SK-N-SH treated with all-trans-retinoic acid at 6 μM for 48 hours (cell line): Measurements from ENCODE around the gene CXCR5.

ENCODE experiments used
- ATAC-seq: fragments of 200-7000 bp; cut with Tn5 transposase; 3 replicates; pipeline ENCODE4 v1.9.1; 2020; ENCODE audit warnings: mild to moderate bottlenecking, moderate library complexity
- ARNTL ChIP-seq: fragments of 450-650 bp; formaldehyde crosslinking; IDR thresholded peaks from 2 replicates; pipeline ENCODE4 v1.5.0; 2020; ENCODE audit warnings: low read depth, mild to moderate bottlenecking, moderate library complexity, borderline replicate concordance
- BACH2 ChIP-seq: fragments of 250-450 bp; sonication (Bioruptor Pico); IDR thresholded peaks from 2 replicates; pipeline ENCODE4 v1.9.0; 2021; ENCODE audit warnings: mild to moderate bottlenecking, borderline replicate concordance
- CSDC2 ChIP-seq: fragments of 250-450 bp; sonication (Bioruptor Pico); IDR thresholded peaks from 2 replicates; pipeline ENCODE4 v1.5.0; 2020; ENCODE audit warnings: mild to moderate bottlenecking, moderate library complexity
- GLIS3 ChIP-seq: fragments of 250-450 bp; sonication (Bioruptor Pico); IDR thresholded peaks from 2 replicates; pipeline ENCODE4 v1.5.0; 2020; ENCODE audit warnings: mild to moderate bottlenecking, moderate library complexity
- ISL1 ChIP-seq: fragments of 250-450 bp; sonication (Bioruptor Pico); IDR thresholded peaks from 2 replicates; pipeline ENCODE4 v2.1.2; 2022; ENCODE audit warnings: mild to moderate bottlenecking, moderate library complexity
- OSR1 ChIP-seq: fragments of 250-450 bp; sonication (Bioruptor Pico); IDR thresholded peaks from 2 replicates; pipeline ENCODE4 v1.8.0; 2022; ENCODE audit warnings: moderate library complexity, mild to moderate bottlenecking, inconsistent platforms
- PPARA ChIP-seq: fragments of 250-450 bp; sonication (Bioruptor Pico); IDR thresholded peaks from 2 replicates; pipeline ENCODE4 v1.5.0; 2020; ENCODE audit warnings: mild to moderate bottlenecking, borderline replicate concordance
- RARB ChIP-seq: fragments of 250-450 bp; sonication (Bioruptor Pico); IDR thresholded peaks from 2 replicates; pipeline ENCODE4 v1.8.0; 2021; ENCODE audit warnings: mild to moderate bottlenecking, moderate library complexity
- SNAI2 ChIP-seq: fragments of 250-450 bp; sonication (Bioruptor Pico); IDR thresholded peaks from 2 replicates; pipeline ENCODE4 v1.5.0; 2020; ENCODE audit warnings: mild to moderate bottlenecking, moderate library complexity
- TCF4 ChIP-seq: fragments of 250-450 bp; sonication (Bioruptor Pico); IDR thresholded peaks from 2 replicates; pipeline ENCODE4 v1.8.0; 2021; ENCODE audit warnings: mild to moderate bottlenecking, moderate library complexity, borderline replicate concordance
- TOX ChIP-seq: fragments of 250-450 bp; sonication (Bioruptor Pico); IDR thresholded peaks from 2 replicates; pipeline ENCODE4 v1.8.0; 2021; ENCODE audit warnings: mild to moderate bottlenecking, moderate library complexity, borderline replicate concordance
- ZC3H10 ChIP-seq: fragments of 250-450 bp; sonication (Bioruptor Pico); IDR thresholded peaks from 2 replicates; pipeline ENCODE4 v1.5.1; 2021; ENCODE audit warnings: mild to moderate bottlenecking, moderate library complexity
- ZFP3 ChIP-seq: fragments of 250-450 bp; sonication (Bioruptor Pico); IDR thresholded peaks from 2 replicates; pipeline ENCODE4 v1.5.0; 2020; ENCODE audit warnings: mild to moderate bottlenecking, moderate library complexity
- ZFP30 ChIP-seq: fragments of 450-650 bp; formaldehyde crosslinking; IDR thresholded peaks from 2 replicates; pipeline ENCODE4 v1.5.0; 2022; ENCODE audit warnings: mild to moderate bottlenecking, moderate library complexity
- ZNF565 ChIP-seq: fragments of 450-650 bp; formaldehyde crosslinking; conservative IDR thresholded peaks from 2 replicates; pipeline ENCODE4 v1.5.0; 2020; ENCODE audit warnings: low read depth, mild to moderate bottlenecking, moderate library complexity
- ZNF70 ChIP-seq: fragments of 450-650 bp; formaldehyde crosslinking; IDR thresholded peaks from 2 replicates; pipeline ENCODE4 v1.5.0; 2020; ENCODE audit warnings: mild to moderate bottlenecking, moderate library complexity
- ZNF8 ChIP-seq: fragments of 450-650 bp; formaldehyde crosslinking; IDR thresholded peaks from 2 replicates; pipeline ENCODE4 v1.5.0; 2020; ENCODE audit warnings: mild to moderate bottlenecking, moderate library complexity
- TF ChIP-seq, protein P1 (sequence below): fragments of 250-450 bp; sonication (Bioruptor Pico); IDR thresholded peaks from 2 replicates; pipeline ENCODE4 v1.5.1; 2021; ENCODE audit warnings: mild to moderate bottlenecking, moderate library complexity
- TF ChIP-seq, protein P2 (sequence below): fragments of 250-450 bp; sonication (Bioruptor Pico); IDR thresholded peaks from 2 replicates; pipeline ENCODE4 v1.8.0; 2021; ENCODE audit warnings: low read depth, mild to moderate bottlenecking, moderate library complexity, borderline replicate concordance
- TF ChIP-seq, protein P3 (sequence below): fragments of 250-450 bp; sonication (Bioruptor Pico); IDR thresholded peaks from 2 replicates; pipeline ENCODE4 v1.5.0; 2020; ENCODE audit warnings: mild to moderate bottlenecking, moderate library complexity

Gene CXCR5

DNA sequence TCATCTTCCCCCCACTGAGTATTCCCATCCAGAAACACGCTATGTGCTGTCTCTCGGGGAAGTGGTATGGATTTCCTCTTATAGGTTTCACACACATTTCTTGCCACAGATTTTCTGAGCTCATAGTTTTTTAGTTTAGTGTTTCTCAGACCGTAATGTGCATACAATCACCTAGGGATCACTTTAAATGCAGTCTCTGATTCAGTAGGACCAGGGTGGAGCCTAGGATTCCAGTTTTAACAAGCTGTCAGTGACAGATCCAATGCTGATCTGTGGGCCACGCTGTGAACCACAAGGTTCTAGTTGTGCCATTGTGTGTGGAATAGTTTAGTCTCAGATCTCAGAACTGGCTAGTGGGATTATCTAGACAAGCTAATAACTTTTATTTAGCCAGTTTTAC lies 23.7 kb upstream of the CXCR5 start:
- no peak for ATAC-seq
- no peak for TF ChIP-seq ISL1 (CRISPR knock-in tag)
- no peak for TF ChIP-seq CSDC2 (CRISPR knock-in tag)
- TF ChIP-seq TOX = no peak
- no peak for TF ChIP-seq PPARA (CRISPR knock-in tag)
- no peak for TF ChIP-seq ZNF70
- no peak for TF ChIP-seq ZFP3
- TF ChIP-seq, protein P1, sequence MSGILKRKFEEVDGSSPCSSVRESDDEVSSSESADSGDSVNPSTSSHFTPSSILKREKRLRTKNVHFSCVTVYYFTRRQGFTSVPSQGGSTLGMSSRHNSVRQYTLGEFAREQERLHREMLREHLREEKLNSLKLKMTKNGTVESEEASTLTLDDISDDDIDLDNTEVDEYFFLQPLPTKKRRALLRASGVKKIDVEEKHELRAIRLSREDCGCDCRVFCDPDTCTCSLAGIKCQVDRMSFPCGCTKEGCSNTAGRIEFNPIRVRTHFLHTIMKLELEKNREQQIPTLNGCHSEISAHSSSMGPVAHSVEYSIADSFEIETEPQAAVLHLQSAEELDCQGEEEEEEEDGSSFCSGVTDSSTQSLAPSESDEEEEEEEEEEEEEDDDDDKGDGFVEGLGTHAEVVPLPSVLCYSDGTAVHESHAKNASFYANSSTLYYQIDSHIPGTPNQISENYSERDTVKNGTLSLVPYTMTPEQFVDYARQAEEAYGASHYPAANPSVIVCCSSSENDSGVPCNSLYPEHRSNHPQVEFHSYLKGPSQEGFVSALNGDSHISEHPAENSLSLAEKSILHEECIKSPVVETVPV (CRISPR knock-in tag) = no peak
- TF ChIP-seq ZFP30 = no peak
- no peak for TF ChIP-seq ZNF8
- TF ChIP-seq, protein P2, sequence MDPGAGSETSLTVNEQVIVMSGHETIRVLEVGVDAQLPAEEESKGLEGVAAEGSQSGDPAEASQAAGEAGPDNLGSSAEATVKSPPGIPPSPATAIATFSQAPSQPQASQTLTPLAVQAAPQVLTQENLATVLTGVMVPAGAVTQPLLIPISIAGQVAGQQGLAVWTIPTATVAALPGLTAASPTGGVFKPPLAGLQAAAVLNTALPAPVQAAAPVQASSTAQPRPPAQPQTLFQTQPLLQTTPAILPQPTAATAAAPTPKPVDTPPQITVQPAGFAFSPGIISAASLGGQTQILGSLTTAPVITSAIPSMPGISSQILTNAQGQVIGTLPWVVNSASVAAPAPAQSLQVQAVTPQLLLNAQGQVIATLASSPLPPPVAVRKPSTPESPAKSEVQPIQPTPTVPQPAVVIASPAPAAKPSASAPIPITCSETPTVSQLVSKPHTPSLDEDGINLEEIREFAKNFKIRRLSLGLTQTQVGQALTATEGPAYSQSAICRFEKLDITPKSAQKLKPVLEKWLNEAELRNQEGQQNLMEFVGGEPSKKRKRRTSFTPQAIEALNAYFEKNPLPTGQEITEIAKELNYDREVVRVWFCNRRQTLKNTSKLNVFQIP (CRISPR knock-in tag) = no peak

DNA sequence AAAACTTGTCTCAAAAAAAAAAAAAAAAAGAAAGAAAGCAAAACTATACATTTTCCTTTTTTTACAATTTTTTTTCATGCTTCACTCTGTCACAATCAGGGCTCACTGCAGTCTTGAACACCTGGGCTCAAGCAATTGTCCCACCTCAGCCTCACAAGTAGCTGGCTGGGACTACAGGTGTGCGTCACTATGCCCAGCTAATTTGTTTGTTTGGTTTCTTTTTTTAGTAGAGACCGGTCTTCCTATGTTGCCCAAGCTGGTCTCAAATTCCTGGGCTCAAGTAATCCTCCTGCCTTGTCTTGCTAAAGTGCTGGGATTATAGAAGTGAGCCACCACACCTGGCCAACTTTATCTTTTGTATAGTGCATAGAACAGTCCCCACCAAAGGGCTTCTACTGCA lies 15.0 kb upstream of the CXCR5 start:
- TF ChIP-seq OSR1 (CRISPR knock-in tag) = no peak
- ATAC-seq = no peak

DNA sequence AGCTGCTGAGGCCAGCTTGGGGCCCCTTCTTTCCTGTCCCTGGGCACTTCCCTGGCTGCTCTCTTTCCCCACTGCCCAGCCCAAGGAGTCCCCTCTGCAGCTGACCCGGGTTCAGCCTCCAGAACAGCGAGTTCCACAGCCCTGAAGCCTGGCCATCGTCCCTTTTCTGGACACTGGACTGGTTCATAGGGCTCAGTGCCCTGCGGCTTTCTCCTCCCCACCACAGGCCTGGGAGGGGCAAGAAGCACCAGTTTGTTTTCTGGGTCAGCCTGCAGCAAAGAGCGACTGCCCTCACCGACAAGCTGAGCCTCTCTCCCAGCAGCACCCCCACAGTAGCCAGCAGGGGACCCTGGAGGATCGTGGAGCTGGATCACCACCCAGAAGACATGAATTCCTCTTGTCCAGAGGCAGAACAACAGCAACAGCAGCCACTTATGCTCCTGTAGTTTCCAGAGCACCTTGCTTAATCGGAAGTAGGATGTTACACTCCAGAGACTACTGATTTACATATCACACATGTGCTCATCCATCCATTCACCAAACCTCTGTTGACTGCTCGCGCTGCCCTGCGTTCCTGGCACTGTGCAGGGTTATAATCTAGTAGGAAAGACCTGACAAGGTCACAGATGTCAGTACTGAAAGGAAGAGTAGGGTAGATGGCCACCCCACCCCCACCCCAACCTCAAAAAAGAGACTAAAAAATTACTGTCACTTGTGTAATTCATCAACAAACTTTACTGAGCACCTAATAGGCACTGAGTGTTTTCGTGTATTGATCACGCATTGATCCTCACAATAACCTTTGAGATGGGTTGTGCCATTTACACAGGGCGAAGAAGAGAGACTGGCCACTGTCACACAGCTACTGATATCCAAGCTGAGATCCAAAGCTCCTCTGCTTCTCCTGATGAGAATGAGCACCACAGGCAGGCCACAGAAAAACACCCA lies 13.0 kb upstream of the CXCR5 start:
- ATAC-seq = peak; percentile 42; the same call in 2 of the 3 replicates
- TF ChIP-seq BACH2 (CRISPR knock-in tag) (no peak), OSR1 (CRISPR knock-in tag) (no peak), ZFP30 (no peak), TOX (no peak), PPARA (CRISPR knock-in tag) (no peak), GLIS3 (CRISPR knock-in tag) (no peak), ZNF70 (no peak), RARB (CRISPR knock-in tag) (no peak), SNAI2 (CRISPR knock-in tag) (no peak), ZNF565 (no peak), ARNTL (CRISPR knock-in tag) (no peak), ZC3H10 (no peak)
- TF ChIP-seq, protein P3, sequence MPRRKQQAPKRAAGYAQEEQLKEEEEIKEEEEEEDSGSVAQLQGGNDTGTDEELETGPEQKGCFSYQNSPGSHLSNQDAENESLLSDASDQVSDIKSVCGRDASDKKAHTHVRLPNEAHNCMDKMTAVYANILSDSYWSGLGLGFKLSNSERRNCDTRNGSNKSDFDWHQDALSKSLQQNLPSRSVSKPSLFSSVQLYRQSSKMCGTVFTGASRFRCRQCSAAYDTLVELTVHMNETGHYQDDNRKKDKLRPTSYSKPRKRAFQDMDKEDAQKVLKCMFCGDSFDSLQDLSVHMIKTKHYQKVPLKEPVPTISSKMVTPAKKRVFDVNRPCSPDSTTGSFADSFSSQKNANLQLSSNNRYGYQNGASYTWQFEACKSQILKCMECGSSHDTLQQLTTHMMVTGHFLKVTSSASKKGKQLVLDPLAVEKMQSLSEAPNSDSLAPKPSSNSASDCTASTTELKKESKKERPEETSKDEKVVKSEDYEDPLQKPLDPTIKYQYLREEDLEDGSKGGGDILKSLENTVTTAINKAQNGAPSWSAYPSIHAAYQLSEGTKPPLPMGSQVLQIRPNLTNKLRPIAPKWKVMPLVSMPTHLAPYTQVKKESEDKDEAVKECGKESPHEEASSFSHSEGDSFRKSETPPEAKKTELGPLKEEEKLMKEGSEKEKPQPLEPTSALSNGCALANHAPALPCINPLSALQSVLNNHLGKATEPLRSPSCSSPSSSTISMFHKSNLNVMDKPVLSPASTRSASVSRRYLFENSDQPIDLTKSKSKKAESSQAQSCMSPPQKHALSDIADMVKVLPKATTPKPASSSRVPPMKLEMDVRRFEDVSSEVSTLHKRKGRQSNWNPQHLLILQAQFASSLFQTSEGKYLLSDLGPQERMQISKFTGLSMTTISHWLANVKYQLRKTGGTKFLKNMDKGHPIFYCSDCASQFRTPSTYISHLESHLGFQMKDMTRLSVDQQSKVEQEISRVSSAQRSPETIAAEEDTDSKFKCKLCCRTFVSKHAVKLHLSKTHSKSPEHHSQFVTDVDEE = no peak
- TF ChIP-seq, protein P2 (CRISPR knock-in tag) = no peak

DNA sequence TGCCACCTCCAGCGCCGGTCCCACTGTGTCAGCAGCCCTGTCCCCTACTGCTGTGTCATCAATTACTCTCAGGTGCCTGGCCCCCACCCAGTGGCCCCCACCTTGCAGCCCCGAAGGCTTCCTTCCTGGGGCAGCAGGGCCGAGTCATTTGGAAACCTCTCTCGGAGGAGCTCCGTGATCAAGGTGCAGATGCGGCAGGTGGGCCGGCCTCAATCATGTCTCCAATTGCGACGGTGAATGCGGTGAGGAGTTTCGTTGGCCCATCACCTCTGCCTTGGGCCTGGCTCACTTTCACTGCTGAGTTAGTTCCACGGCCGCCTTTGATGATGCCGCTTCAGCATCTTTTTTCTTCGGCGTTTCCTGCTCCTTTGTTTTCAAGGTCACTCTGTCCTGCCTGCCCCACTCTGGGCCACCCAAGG lies 11.3 kb upstream of the CXCR5 start:
- ATAC-seq = no peak
- TF ChIP-seq ZNF70 (no peak), BACH2 (CRISPR knock-in tag) (no peak), ZNF8 (no peak), ARNTL (CRISPR knock-in tag) (no peak), ZFP3 (no peak), OSR1 (CRISPR knock-in tag) (no peak), GLIS3 (CRISPR knock-in tag) (no peak), ZNF565 (no peak), TCF4 (CRISPR knock-in tag) (no peak), TOX (no peak)
- TF ChIP-seq, protein P3 = no peak
- TF ChIP-seq, protein P1 (CRISPR knock-in tag) = no peak
- TF ChIP-seq, protein P2 (CRISPR knock-in tag) = no peak
